MCF 10A (cell line): ENCODE measurements around the gene FASTK. TPM values are rescaled to one million over a fixed set of nuclear protein-coding genes. Genes with fewer than 3 reads are reported as not detected.

ENCODE experiments used
- BruUV-seq: library from RNA; stranded (reverse); fragments of 400-500 nt; replicated peaks from 2 replicates; lab custom pipeline; 2021; lab: Mats Ljungman, UMichigan
- CTCF ChIA-PET: fragments of 300-600 bp; sonication (Branson Sonifier 250); formaldehyde crosslinking; extraction: SDS; loops from one replicate; lab custom pipeline; 2021; ENCODE audit warnings: antibody characterized with exemption, inconsistent platforms; lab: Yijun Ruan, JAX
- POLR2A ChIA-PET: fragments of 300-600, 350-650 bp; sonication (Branson Sonifier 250); formaldehyde crosslinking; extraction: SDS; loops from one replicate; lab custom pipeline; 2020; ENCODE audit warnings: antibody characterized with exemption, inconsistent platforms; lab: Yijun Ruan, JAX
- DNase-seq: peaks from one replicate; pipeline ENCODE4 v3.0.0-alpha.2; 2018; ENCODE audit not compliant: unreplicated experiment
- H3K27ac Mint-ChIP-seq: one replicate; pipeline ENCODE4 v1.8.0; 2022; ENCODE audit warnings: mild to moderate bottlenecking, low read depth, mixed read lengths; ENCODE audit not compliant: unreplicated experiment
- H3K27me3 Mint-ChIP-seq: one replicate; pipeline ENCODE4 v1.8.0; 2022; ENCODE audit warnings: mixed read lengths; ENCODE audit not compliant: insufficient read depth, unreplicated experiment
- H3K36me3 Mint-ChIP-seq: one replicate; pipeline ENCODE4 v1.8.0; 2022; ENCODE audit warnings: mild to moderate bottlenecking, moderate library complexity, mixed read lengths; ENCODE audit not compliant: insufficient read depth, unreplicated experiment
- H3K4me1 Mint-ChIP-seq: one replicate; pipeline ENCODE4 v1.8.0; 2022; ENCODE audit warnings: mixed read lengths; ENCODE audit not compliant: insufficient read depth, unreplicated experiment
- H3K4me3 Mint-ChIP-seq: one replicate; pipeline ENCODE4 v1.8.0; 2022; ENCODE audit warnings: mild to moderate bottlenecking, moderate library complexity, mixed read lengths; ENCODE audit not compliant: unreplicated experiment
- H3K9me3 Mint-ChIP-seq: one replicate; pipeline ENCODE4 v1.8.0; 2022; ENCODE audit warnings: mixed read lengths; ENCODE audit not compliant: unreplicated experiment
- CTCF ChIP-seq: fragments of 200-600 bp; IDR thresholded peaks from one replicate; pipeline ENCODE4 v1.8.0; 2022; ENCODE audit warnings: antibody characterized with exemption, mild to moderate bottlenecking; ENCODE audit not compliant: unreplicated experiment
- intact Hi-C: fragments of 100-400 bp; cut with micrococcal nuclease; formaldehyde crosslinking; loops from 2 replicates; pipeline ENCODE4 v1.14.1; 2022
- total RNA-seq: library from RNA; stranded (reverse); gene quantifications from 2 replicates; pipeline ENCODE4 v1.2.3, GENCODE V29; 2022

The FASTK gene
- total RNA-seq, 1 experiment from 2014 or later: 79.3 TPM

- ChIA-PET CTCF (interaction anchor here (0.5 to 1.0 kb wide), 5 partner anchors 11 to 50 kb away, joined by 3 read pairs; no protein-coding TSS in a partner anchor), POLR2A (interaction anchor here (0.8 to 10.0 kb wide), 6 partner anchors 17 to 100 kb away, joined by 3 to 151 read pairs (median 8); partner anchors contain the start of genes ABCB8, CDK5 and SLC4A2)
- no peak for TF ChIP-seq CTCF
- TSS peak; percentile 46 for BruUV-seq
- intact Hi-C loops: loop anchor here (1.0 to 2.0 kb wide), 2 partner anchors 21 to 51 kb away; partner anchors contain the start of genes ABCB8 and SLC4A2
- Mint-ChIP-seq H3K27me3 (no peaks in the 10 kb centered on the region), H3K4me1 (peaks cover 26% of the 10 kb centered on the region), H3K27ac (peak overlapping the region; percentile 83), H3K4me3 (peak overlapping the region; percentile 91), H3K36me3 (peaks cover 23% of the 10 kb centered on the region), H3K9me3 (no peaks in the 10 kb centered on the region)
- DNase-seq: peak; percentile 17
Observed at GRCh38 chr7:151080067-151080521, 515 bp downstream of the FASTK start.

- H3K4me3 Mint-ChIP-seq: peak overlapping the region; percentile 91
- BruUV-seq: no TSS peak
- H3K27ac Mint-ChIP-seq: peak overlapping the region; percentile 83
Observed at GRCh38 chr7:151079199-151079910, 1.3 kb downstream of the FASTK start.

GRCh38 chr7:151078233-151079040, 2.2 kb downstream of the FASTK start:
- no peak for TF ChIP-seq CTCF
- POLR2A ChIA-PET: interaction anchor here (0.6 to 2.4 kb wide), 5 partner anchors 11 to 50 kb away, joined by 3 to 7 read pairs (median 3); partner anchors contain the start of gene ABCB8
- intact Hi-C loops: no loop called here

More at GRCh38 chr7:151079199-151079910, 1.3 kb downstream of the FASTK start:
- no peak for DNase-seq
- Mint-ChIP-seq H3K4me1 (peaks cover 24% of the 10 kb centered on the region), H3K27me3 (no peaks in the 10 kb centered on the region), H3K9me3 (no peaks in the 10 kb centered on the region), H3K36me3 (peaks cover 29% of the 10 kb centered on the region)
- ChIA-PET CTCF (interaction anchor here (0.5 to 0.6 kb wide), 2 partner anchors 23 to 40 kb away, joined by 3 read pairs; no protein-coding TSS in a partner anchor), POLR2A (interaction anchor here (0.6 to 1.1 kb wide), 2 partner anchors 16 to 39 kb away, joined by 3 read pairs; no protein-coding TSS in a partner anchor)
- intact Hi-C loops: no loop called here
- no peak for TF ChIP-seq CTCF

More at GRCh38 chr7:151078233-151079040, 2.2 kb downstream of the FASTK start:
- DNase-seq: no peak
- no peak overlapping the region for H3K27ac Mint-ChIP-seq
- H3K4me3 Mint-ChIP-seq: peak overlapping the region; percentile 91
- no TSS peak for BruUV-seq
- CTCF ChIA-PET: interaction anchor here (0.7 to 1.5 kb wide), 3 partner anchors 18 to 293 kb away, joined by 4 read pairs; no protein-coding TSS in a partner anchor
- peaks cover 39% of the 10 kb centered on the region for H3K36me3 Mint-ChIP-seq
- peaks cover 24% of the 10 kb centered on the region for H3K4me1 Mint-ChIP-seq
- H3K27me3 Mint-ChIP-seq: no peaks in the 10 kb centered on the region
- no peaks in the 10 kb centered on the region for H3K9me3 Mint-ChIP-seq
